ENCODE measurements around the gene SLC25A20.

SLC25A20 gene

GRCh38 chr3:48858709-48859108 lies 40.0 kb downstream of the SLC25A20 start:
- ChIA-PET CTCF (no interaction called here), POLR2A (ENCODE audit: low non-redundant PET) (no interaction called here)
- no peak overlapping the region for H3K27ac ChIP-seq
- no peak for DNase-seq (ENCODE audit: low spot score)
- TF ChIP-seq, protein P1, sequence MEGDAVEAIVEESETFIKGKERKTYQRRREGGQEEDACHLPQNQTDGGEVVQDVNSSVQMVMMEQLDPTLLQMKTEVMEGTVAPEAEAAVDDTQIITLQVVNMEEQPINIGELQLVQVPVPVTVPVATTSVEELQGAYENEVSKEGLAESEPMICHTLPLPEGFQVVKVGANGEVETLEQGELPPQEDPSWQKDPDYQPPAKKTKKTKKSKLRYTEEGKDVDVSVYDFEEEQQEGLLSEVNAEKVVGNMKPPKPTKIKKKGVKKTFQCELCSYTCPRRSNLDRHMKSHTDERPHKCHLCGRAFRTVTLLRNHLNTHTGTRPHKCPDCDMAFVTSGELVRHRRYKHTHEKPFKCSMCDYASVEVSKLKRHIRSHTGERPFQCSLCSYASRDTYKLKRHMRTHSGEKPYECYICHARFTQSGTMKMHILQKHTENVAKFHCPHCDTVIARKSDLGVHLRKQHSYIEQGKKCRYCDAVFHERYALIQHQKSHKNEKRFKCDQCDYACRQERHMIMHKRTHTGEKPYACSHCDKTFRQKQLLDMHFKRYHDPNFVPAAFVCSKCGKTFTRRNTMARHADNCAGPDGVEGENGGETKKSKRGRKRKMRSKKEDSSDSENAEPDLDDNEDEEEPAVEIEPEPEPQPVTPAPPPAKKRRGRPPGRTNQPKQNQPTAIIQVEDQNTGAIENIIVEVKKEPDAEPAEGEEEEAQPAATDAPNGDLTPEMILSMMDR (conservative IDR thresholded peaks at IDR 0.05; ENCODE audit: low read depth) = no peak

GRCh38 chr3:48857641-48858040 lies 41.0 kb downstream of the SLC25A20 start:
- no peak overlapping the region for H3K27ac ChIP-seq
- CTCF ChIA-PET = interaction anchor here (0.6 kb wide), 1 partner anchor 643 kb away, joined by 3 read pairs; no protein-coding TSS in a partner anchor
- TF ChIP-seq, protein P1 (conservative IDR thresholded peaks at IDR 0.05; ENCODE audit: low read depth) = no peak
- POLR2A ChIA-PET (ENCODE audit: low non-redundant PET) = no interaction called here
- no peak for DNase-seq (ENCODE audit: low spot score)

- ChIA-PET CTCF (no interaction called here), POLR2A (ENCODE audit: low non-redundant PET) (no interaction called here)
- TF ChIP-seq, protein P1 (conservative IDR thresholded peaks at IDR 0.05; ENCODE audit: low read depth) = no peak
- DNase-seq (ENCODE audit: low spot score) = no peak
- peak overlapping the region; percentile 19; the same call in 1 of the 2 replicates for H3K27ac ChIP-seq
These were observed 42.2 kb downstream of the SLC25A20 start for GRCh38 chr3:48856469-48856868.

DNA sequence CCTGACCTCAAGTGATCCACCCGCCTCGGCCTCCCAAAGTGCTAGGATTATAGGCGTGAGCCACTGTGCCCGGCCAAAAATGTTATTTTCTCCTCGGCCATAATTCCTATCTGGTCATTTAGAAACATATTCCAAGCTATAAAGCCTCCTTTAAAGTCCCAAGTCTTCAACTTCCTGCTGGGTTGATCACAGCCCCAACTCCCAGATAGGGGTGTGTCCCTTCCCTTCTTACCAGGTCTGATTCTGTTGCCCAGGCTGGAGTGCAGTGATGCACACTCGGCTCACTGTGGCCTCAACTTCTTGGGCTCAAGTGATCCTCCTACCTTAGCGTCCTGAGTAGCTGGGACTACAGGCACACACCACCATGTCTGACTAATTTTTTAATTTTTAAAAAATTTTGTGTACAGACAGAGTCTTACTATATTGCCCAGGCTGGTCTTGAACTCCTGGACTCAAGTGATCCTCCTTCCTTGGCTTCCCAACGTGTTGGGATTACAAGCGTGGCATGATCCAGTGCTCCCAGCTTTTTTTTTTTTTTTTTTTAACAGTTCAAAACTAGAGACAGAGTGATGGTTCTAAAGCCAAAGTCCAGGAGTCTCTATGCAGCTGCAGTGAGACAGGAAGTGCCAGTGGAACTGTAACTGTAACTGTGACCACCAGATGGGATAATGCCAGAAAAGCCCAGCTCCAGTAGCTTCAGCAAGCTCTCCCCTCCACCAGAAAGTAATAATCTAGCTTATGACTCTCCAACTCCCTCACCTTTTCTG lies 42.8 kb downstream of the SLC25A20 start:
- POLR2A ChIA-PET (ENCODE audit: low non-redundant PET) = no interaction called here

GRCh38 chr3:48852151-48852550 lies 46.5 kb downstream of the SLC25A20 start:
- no peak overlapping the region for H3K27ac ChIP-seq
- TF ChIP-seq, protein P1 (conservative IDR thresholded peaks at IDR 0.05; ENCODE audit: low read depth) = no peak
- no peak for DNase-seq (ENCODE audit: low spot score)
- POLR2A ChIA-PET (ENCODE audit: low non-redundant PET) = no interaction called here
- CTCF ChIA-PET = no interaction called here

More for the DNA sequence above, 42.8 kb downstream of the SLC25A20 start:
- H3K27ac ChIP-seq = no peak overlapping the region
- CTCF ChIA-PET = no interaction called here
- TF ChIP-seq, protein P1 (conservative IDR thresholded peaks at IDR 0.05; ENCODE audit: low read depth) = no peak
- no peak for DNase-seq (ENCODE audit: low spot score)

GRCh38 chr3:48851407-48851806 lies 47.3 kb downstream of the SLC25A20 start:
- TF ChIP-seq, protein P1 (conservative IDR thresholded peaks at IDR 0.05; ENCODE audit: low read depth) = no peak
- DNase-seq (ENCODE audit: low spot score) = no peak
- ChIA-PET POLR2A (ENCODE audit: low non-redundant PET) (no interaction called here), CTCF (no interaction called here)
- H3K27ac ChIP-seq = no peak overlapping the region

Measured in RWPE1 (cell line).